Measurements from ENCODE around the gene PAPPA.

PAPPA gene

GRCh38 chr9:116387934-116388698, 234.5 kb downstream of the PAPPA start:
- POLR2A ChIA-PET = no interaction called here
- peak in 1 of 3 donors; percentile 33 for DNase-seq

GRCh38 chr9:116389541-116390302, 236.1 kb downstream of the PAPPA start:
- Histone ChIP-seq H3K27ac (ENCODE audit: insufficient read depth in 1 of 2, low read depth in 1 of 2, low read length in 2 of 2, poor library complexity in 1 of 2, severe bottlenecking in 2 of 2) (no peak overlapping the region), H3K9me3 (ENCODE audit: control extremely low read depth in 1 of 5, control insufficient read depth in 4 of 5, insufficient read depth in 2 of 5, low read depth in 1 of 5, low read length in 4 of 5) (no peaks in the 10 kb centered on the region), H3K27me3 (replicated peaks in 2 of 5; ENCODE audit: control insufficient read depth in 4 of 5, insufficient read depth in 5 of 5, low read length in 4 of 5) (no peaks in the 10 kb centered on the region), H3K36me3 (ENCODE audit: control insufficient read depth in 4 of 4, insufficient read depth in 4 of 4, low read length in 3 of 4) (no peaks in the 10 kb centered on the region), H3K4me3 (ENCODE audit: control insufficient read depth in 1 of 7, extremely low read depth in 1 of 7, insufficient read depth in 4 of 7, low read depth in 2 of 7, low read length in 6 of 7) (no peak overlapping the region), H3K4me1 (ENCODE audit: control extremely low read depth in 1 of 4, control insufficient read depth in 4 of 4, insufficient read depth in 4 of 4, low read length in 3 of 4) (no peaks in the 10 kb centered on the region)
- POLR2A ChIA-PET = no interaction called here
- CTCF ChIA-PET = interaction anchor here (1.0 to 1.2 kb wide), 2 partner anchors 32 to 62 kb away, joined by 3 read pairs; no protein-coding TSS in a partner anchor
- DNase-seq = no peak
- 88% methylated on average over 1 of the region's 1 CpG for WGBS (ENCODE audit: insufficient coverage)

More at GRCh38 chr9:116387934-116388698, 234.5 kb downstream of the PAPPA start:
- H3K4me1 ChIP-seq (ENCODE audit: control extremely low read depth in 1 of 4, control insufficient read depth in 4 of 4, insufficient read depth in 4 of 4, low read length in 3 of 4) = no peaks in the 10 kb centered on the region
- H3K36me3 ChIP-seq (ENCODE audit: control insufficient read depth in 4 of 4, insufficient read depth in 4 of 4, low read length in 3 of 4) = no peaks in the 10 kb centered on the region
- 66% methylated on average over 5 of the region's 6 CpGs for WGBS (ENCODE audit: insufficient coverage)
- no peak overlapping the region for H3K4me3 ChIP-seq (ENCODE audit: control insufficient read depth in 1 of 7, extremely low read depth in 1 of 7, insufficient read depth in 4 of 7, low read depth in 2 of 7, low read length in 6 of 7)
- no peaks in the 10 kb centered on the region for H3K27me3 ChIP-seq (replicated peaks in 2 of 5; ENCODE audit: control insufficient read depth in 4 of 5, insufficient read depth in 5 of 5, low read length in 4 of 5)
- H3K27ac ChIP-seq (ENCODE audit: insufficient read depth in 1 of 2, low read depth in 1 of 2, low read length in 2 of 2, poor library complexity in 1 of 2, severe bottlenecking in 2 of 2) = no peak overlapping the region
- no peaks in the 10 kb centered on the region for H3K9me3 ChIP-seq (ENCODE audit: control extremely low read depth in 1 of 5, control insufficient read depth in 4 of 5, insufficient read depth in 2 of 5, low read depth in 1 of 5, low read length in 4 of 5)
- CTCF ChIA-PET = interaction anchor here (1.9 kb wide), 1 partner anchor 8 kb away, joined by 5 read pairs; no protein-coding TSS in a partner anchor

- Histone ChIP-seq H3K36me3 (ENCODE audit: control insufficient read depth in 4 of 4, insufficient read depth in 4 of 4, low read length in 3 of 4) (no peaks in the 10 kb centered on the region), H3K4me3 (ENCODE audit: control insufficient read depth in 1 of 7, extremely low read depth in 1 of 7, insufficient read depth in 4 of 7, low read depth in 2 of 7, low read length in 6 of 7) (no peak overlapping the region), H3K27ac (ENCODE audit: insufficient read depth in 1 of 2, low read depth in 1 of 2, low read length in 2 of 2, poor library complexity in 1 of 2, severe bottlenecking in 2 of 2) (no peak overlapping the region), H3K4me1 (ENCODE audit: control extremely low read depth in 1 of 4, control insufficient read depth in 4 of 4, insufficient read depth in 4 of 4, low read length in 3 of 4) (no peaks in the 10 kb centered on the region), H3K27me3 (replicated peaks in 2 of 5; ENCODE audit: control insufficient read depth in 4 of 5, insufficient read depth in 5 of 5, low read length in 4 of 5) (no peaks in the 10 kb centered on the region), H3K9me3 (ENCODE audit: control extremely low read depth in 1 of 5, control insufficient read depth in 4 of 5, insufficient read depth in 2 of 5, low read depth in 1 of 5, low read length in 4 of 5) (no peaks in the 10 kb centered on the region)
- 33% methylated on average over 6 of the region's 7 CpGs for WGBS (ENCODE audit: insufficient coverage)
- DNase-seq = peak; percentile 6 to 70 (median 64)
- CTCF ChIA-PET = interaction anchor here (1.0 to 1.5 kb wide), 3 partner anchors 31 to 61 kb away, joined by 3 read pairs; no protein-coding TSS in a partner anchor
- POLR2A ChIA-PET = no interaction called here
Observed at GRCh38 chr9:116390303-116391228, 237.0 kb downstream of the PAPPA start.

GRCh38 chr9:116391306-116391900, 237.8 kb downstream of the PAPPA start:
- Histone ChIP-seq H3K27ac (ENCODE audit: insufficient read depth in 1 of 2, low read depth in 1 of 2, low read length in 2 of 2, poor library complexity in 1 of 2, severe bottlenecking in 2 of 2) (no peak overlapping the region), H3K36me3 (ENCODE audit: control insufficient read depth in 4 of 4, insufficient read depth in 4 of 4, low read length in 3 of 4) (no peaks in the 10 kb centered on the region), H3K27me3 (replicated peaks in 2 of 5; ENCODE audit: control insufficient read depth in 4 of 5, insufficient read depth in 5 of 5, low read length in 4 of 5) (no peaks in the 10 kb centered on the region), H3K9me3 (ENCODE audit: control extremely low read depth in 1 of 5, control insufficient read depth in 4 of 5, insufficient read depth in 2 of 5, low read depth in 1 of 5, low read length in 4 of 5) (no peaks in the 10 kb centered on the region), H3K4me3 (ENCODE audit: control insufficient read depth in 1 of 7, extremely low read depth in 1 of 7, insufficient read depth in 4 of 7, low read depth in 2 of 7, low read length in 6 of 7) (no peak overlapping the region), H3K4me1 (ENCODE audit: control extremely low read depth in 1 of 4, control insufficient read depth in 4 of 4, insufficient read depth in 4 of 4, low read length in 3 of 4) (no peaks in the 10 kb centered on the region)
- DNase-seq = peak in 1 of 3 donors; percentile 4
- CTCF ChIA-PET = interaction anchor here (1.5 kb wide), 1 partner anchor 34 kb away, joined by 3 read pairs; no protein-coding TSS in a partner anchor
- WGBS (ENCODE audit: insufficient coverage) = 100% methylated on average over 4 of the region's 4 CpGs
- POLR2A ChIA-PET = no interaction called here

GRCh38 chr9:116393198-116393597, 239.6 kb downstream of the PAPPA start:
- no peaks in the 10 kb centered on the region for H3K27me3 ChIP-seq (replicated peaks in 2 of 5; ENCODE audit: control insufficient read depth in 4 of 5, insufficient read depth in 5 of 5, low read length in 4 of 5)
- DNase-seq = no peak
- no peaks in the 10 kb centered on the region for H3K4me1 ChIP-seq (ENCODE audit: control extremely low read depth in 1 of 4, control insufficient read depth in 4 of 4, insufficient read depth in 4 of 4, low read length in 3 of 4)
- POLR2A ChIA-PET = no interaction called here
- no peaks in the 10 kb centered on the region for H3K9me3 ChIP-seq (ENCODE audit: control extremely low read depth in 1 of 5, control insufficient read depth in 4 of 5, insufficient read depth in 2 of 5, low read depth in 1 of 5, low read length in 4 of 5)
- no peak overlapping the region for H3K27ac ChIP-seq (ENCODE audit: insufficient read depth in 1 of 2, low read depth in 1 of 2, low read length in 2 of 2, poor library complexity in 1 of 2, severe bottlenecking in 2 of 2)
- H3K4me3 ChIP-seq (ENCODE audit: control insufficient read depth in 1 of 7, extremely low read depth in 1 of 7, insufficient read depth in 4 of 7, low read depth in 2 of 7, low read length in 6 of 7) = no peak overlapping the region
- CTCF ChIA-PET = no interaction called here
- H3K36me3 ChIP-seq (ENCODE audit: control insufficient read depth in 4 of 4, insufficient read depth in 4 of 4, low read length in 3 of 4) = no peaks in the 10 kb centered on the region
- WGBS (ENCODE audit: insufficient coverage) = no CpG with 5 or more reads among the region's 1 CpG

- DNase-seq = no peak
- ChIA-PET POLR2A (no interaction called here), CTCF (no interaction called here)
- no peaks in the 10 kb centered on the region for H3K9me3 ChIP-seq (ENCODE audit: control extremely low read depth in 1 of 5, control insufficient read depth in 4 of 5, insufficient read depth in 2 of 5, low read depth in 1 of 5, low read length in 4 of 5)
- H3K4me1 ChIP-seq (ENCODE audit: control extremely low read depth in 1 of 4, control insufficient read depth in 4 of 4, insufficient read depth in 4 of 4, low read length in 3 of 4) = no peaks in the 10 kb centered on the region
- WGBS (ENCODE audit: insufficient coverage) = 100% methylated on average over 5 of the region's 6 CpGs
- H3K4me3 ChIP-seq (ENCODE audit: control insufficient read depth in 1 of 7, extremely low read depth in 1 of 7, insufficient read depth in 4 of 7, low read depth in 2 of 7, low read length in 6 of 7) = no peak overlapping the region
- H3K36me3 ChIP-seq (ENCODE audit: control insufficient read depth in 4 of 4, insufficient read depth in 4 of 4, low read length in 3 of 4) = no peaks in the 10 kb centered on the region
- H3K27ac ChIP-seq (ENCODE audit: insufficient read depth in 1 of 2, low read depth in 1 of 2, low read length in 2 of 2, poor library complexity in 1 of 2, severe bottlenecking in 2 of 2) = no peak overlapping the region
- no peaks in the 10 kb centered on the region for H3K27me3 ChIP-seq (replicated peaks in 2 of 5; ENCODE audit: control insufficient read depth in 4 of 5, insufficient read depth in 5 of 5, low read length in 4 of 5)
Observed at GRCh38 chr9:116394070-116394469, 240.5 kb downstream of the PAPPA start.
